NCI-H2227 (cell line): Measurements from ENCODE around the gene RAD1.

Experiments used
- DNase-seq: peaks from one replicate; lab custom pipeline; 2025; ENCODE audit not compliant: unreplicated experiment; lab: John Stamatoyannopoulos, UW

The RAD1 gene

DNA sequence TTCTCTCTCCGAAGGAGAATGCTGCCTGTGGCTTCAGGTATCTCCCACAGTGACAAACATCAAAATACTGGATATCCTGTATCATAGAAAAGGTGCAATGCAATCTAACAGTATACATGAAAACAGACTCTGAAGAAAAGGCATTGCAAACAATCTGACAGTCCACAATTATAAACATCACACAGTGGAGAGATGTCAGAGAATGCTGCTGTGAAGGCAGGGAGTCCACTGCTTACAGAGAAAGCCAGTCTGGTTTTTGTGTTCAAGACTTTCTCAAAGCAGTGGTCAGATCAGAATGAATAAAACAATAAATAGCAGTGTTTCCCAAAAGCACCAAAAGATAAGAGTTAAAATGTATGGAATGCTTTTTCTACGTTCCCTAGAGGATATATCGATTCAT, 47.6 kb downstream of the RAD1 start:
- no peak for DNase-seq

DNA sequence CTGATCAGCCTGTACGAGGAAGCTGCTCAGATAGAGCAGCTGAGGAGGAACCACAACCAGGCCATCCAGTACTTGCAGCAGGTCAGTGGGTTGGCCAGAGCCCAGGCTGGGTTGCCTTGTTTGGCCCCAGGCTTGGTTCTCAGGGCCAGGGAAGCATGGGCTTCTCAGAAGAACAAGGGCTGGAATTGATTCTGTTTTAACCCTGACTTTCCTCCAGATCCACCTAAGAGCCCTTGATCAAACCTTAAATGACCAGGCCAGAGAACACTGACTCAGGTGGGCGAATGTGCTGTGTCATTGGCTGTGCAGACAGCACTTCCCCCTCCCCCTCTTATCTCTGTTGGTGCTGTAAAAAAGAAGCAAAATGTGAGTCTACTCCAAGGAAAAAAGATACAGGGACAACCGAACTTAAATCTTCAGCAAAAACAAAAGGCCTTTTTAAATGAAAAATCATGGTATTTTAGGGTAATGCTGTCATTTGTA, 48.3 kb downstream of the RAD1 start:
- DNase-seq = no peak

- no peak for DNase-seq
Observed at GRCh38 chr5:34865091-34865490, 50.2 kb downstream of the RAD1 start.

GRCh38 chr5:34863946-34864345, 51.4 kb downstream of the RAD1 start:
- DNase-seq = no peak

DNA sequence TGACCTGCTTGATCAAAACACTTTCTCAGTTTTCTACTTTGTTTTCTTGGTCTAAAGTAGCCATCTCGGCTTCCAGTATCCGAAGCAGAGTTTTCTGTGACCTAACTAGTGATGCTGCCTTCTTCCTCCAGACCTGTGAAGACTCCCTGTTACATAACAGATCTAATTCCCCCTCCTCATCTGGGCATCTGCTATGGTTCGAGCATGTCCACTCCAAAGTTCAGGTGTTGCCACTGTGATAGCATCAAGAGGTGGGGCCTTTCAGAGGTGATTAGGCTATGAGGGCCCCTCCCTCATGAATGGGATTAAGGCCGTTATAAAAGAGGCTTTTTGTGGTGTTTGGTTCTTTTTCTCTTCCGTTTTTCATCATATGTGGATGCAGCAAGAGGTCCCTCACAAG, 56.1 kb downstream of the RAD1 start:
- DNase-seq = no peak

GRCh38 chr5:34858790-34859189, 56.5 kb downstream of the RAD1 start:
- no peak for DNase-seq

GRCh38 chr5:34857894-34858293, 57.4 kb downstream of the RAD1 start:
- DNase-seq = no peak

- DNase-seq = no peak
Observed at GRCh38 chr5:34857161-34857560, 58.1 kb downstream of the RAD1 start.
